Kidney epithelial cell (primary cell): ENCODE data around the gene LELP1. TPM values are rescaled to one million over a fixed set of nuclear protein-coding genes. Genes with fewer than 3 reads are reported as not detected.

Source experiments
- DNase-seq: peaks from one replicate; pipeline ENCODE4 v3.0.0-alpha.2; 2010; ENCODE audit warnings: low read depth
- H3K27me3 ChIP-seq: 2 replicates; pipeline ENCODE4 v1.6.0; 2011; ENCODE audit warnings: low read length; ENCODE audit not compliant: control insufficient read depth, insufficient read depth
- H3K36me3 ChIP-seq: 2 replicates; pipeline ENCODE4 v1.5.1; 2011; ENCODE audit warnings: low read length; ENCODE audit not compliant: control insufficient read depth, insufficient read depth
- H3K4me3 ChIP-seq: 2 replicates; pipeline ENCODE4 v1.5.1; 2011; ENCODE audit warnings: low read depth, mild to moderate bottlenecking, control low read depth, low read length
- CTCF ChIP-seq: IDR thresholded peaks from 2 replicates; pipeline ENCODE4 v1.5.1; 2011; ENCODE audit warnings: mild to moderate bottlenecking, moderate library complexity, low read length, control low read depth, inconsistent platforms; ENCODE audit not compliant: insufficient read depth, poor library complexity, severe bottlenecking
- total RNA-seq: library from RNA; depleted of rRNA; stranded (reverse); fragments of >200 nt; gene quantifications from 2 replicates; pipeline ENCODE4 v1.2.3, GENCODE V29; 2015

LELP1 gene
- total RNA-seq, 1 donor from 2014 or later: not detected

GRCh38 chr1:153210206-153210605, 7.0 kb downstream of the LELP1 start:
- no peak for DNase-seq
- TF ChIP-seq CTCF: no peak
- no peaks in the 10 kb centered on the region for H3K27me3 ChIP-seq
- no peaks in the 10 kb centered on the region for H3K36me3 ChIP-seq
- no peak overlapping the region for H3K4me3 ChIP-seq

DNA sequence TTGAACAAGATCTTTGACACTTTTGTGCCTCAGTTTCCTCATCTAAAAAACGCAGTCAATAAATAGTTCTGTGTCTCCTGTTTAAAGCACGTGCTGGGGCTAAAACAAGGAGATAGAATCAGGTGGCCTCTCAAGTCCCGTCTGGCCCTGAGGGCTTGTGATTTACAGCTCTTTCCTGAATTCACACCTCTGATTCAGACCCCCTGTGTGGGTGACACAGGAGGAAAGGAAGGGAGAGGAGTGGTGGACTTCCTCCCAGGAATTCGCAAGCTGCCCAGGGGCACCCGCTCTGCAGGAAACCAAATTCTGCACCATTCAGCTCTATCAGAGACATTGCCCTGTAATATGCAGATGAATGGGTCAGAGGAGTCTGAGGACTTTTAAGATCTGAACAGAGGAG, 9.0 kb downstream of the LELP1 start:
- DNase-seq: no peak

GRCh38 chr1:153213519-153213918, 10.3 kb downstream of the LELP1 start:
- Histone ChIP-seq H3K4me3 (no peak overlapping the region), H3K27me3 (no peaks in the 10 kb centered on the region), H3K36me3 (no peaks in the 10 kb centered on the region)
- TF ChIP-seq CTCF: no peak
- no peak for DNase-seq

More for the DNA sequence above, 9.0 kb downstream of the LELP1 start:
- H3K27me3 ChIP-seq: no peaks in the 10 kb centered on the region
- TF ChIP-seq CTCF: no peak
- H3K36me3 ChIP-seq: no peaks in the 10 kb centered on the region
- H3K4me3 ChIP-seq: no peak overlapping the region

GRCh38 chr1:153217212-153217611, 14.0 kb downstream of the LELP1 start, which contains the start of gene PRR9:
PRR9 (plus strand) TSS chr1:153217584; CDS start chr1:153218145, 561 bp downstream.
- H3K4me3 ChIP-seq: no peak within 1 kb of the TSS
- TF ChIP-seq CTCF: no peak
- DNase-seq: no peak

GRCh38 chr1:153217744-153218416, 14.7 kb downstream of the LELP1 start:
- Histone ChIP-seq H3K36me3 (no peaks in the 10 kb centered on the region), H3K27me3 (peaks cover 3% of the 10 kb centered on the region), H3K4me3 (no peak overlapping the region)
- DNase-seq: no peak
- no peak for TF ChIP-seq CTCF

More at GRCh38 chr1:153217212-153217611, 14.0 kb downstream of the LELP1 start, which contains the start of gene PRR9:
- Histone ChIP-seq H3K27me3 (peaks cover under 1% of the 10 kb centered on the region), H3K36me3 (no peaks in the 10 kb centered on the region)
